Fibroblast of skin of right biceps (primary cell): ENCODE data around the gene BCL6.

Experiments
- DNase-seq: peaks from one replicate; pipeline ENCODE4 v3.0.0-alpha.2; 2013

Gene BCL6

GRCh38 chr3:187738331-187739093, 6.8 kb downstream of the BCL6 start:
- peak; percentile 91 for DNase-seq

- DNase-seq: no peak
Observed at GRCh38 chr3:187738071-187738330, 7.3 kb downstream of the BCL6 start.

- peak; percentile 77 for DNase-seq
Observed at GRCh38 chr3:187737368-187738070, 7.7 kb downstream of the BCL6 start.

- DNase-seq: no peak
Observed at GRCh38 chr3:187737006-187737367, 8.3 kb downstream of the BCL6 start.

- peak; percentile 52 for DNase-seq
Observed at GRCh38 chr3:187736418-187736871, 8.8 kb downstream of the BCL6 start.

- DNase-seq: peak; percentile 61
Observed at GRCh38 chr3:187735837-187736236, 9.4 kb downstream of the BCL6 start.

GRCh38 chr3:187735383-187735782, 9.9 kb downstream of the BCL6 start:
- no peak for DNase-seq

GRCh38 chr3:187734841-187735240, 10.4 kb downstream of the BCL6 start:
- no peak for DNase-seq

GRCh38 chr3:187733371-187733770, 11.9 kb downstream of the BCL6 start:
- no peak for DNase-seq

GRCh38 chr3:187729598-187729997, 15.7 kb downstream of the BCL6 start:
- DNase-seq: no peak

- no peak for DNase-seq
Observed at GRCh38 chr3:187728940-187729583, 16.2 kb downstream of the BCL6 start.

- no peak for DNase-seq
Observed at GRCh38 chr3:187728248-187728647, 17.0 kb downstream of the BCL6 start.

- no peak for DNase-seq
Observed at GRCh38 chr3:187726564-187726963, 18.7 kb downstream of the BCL6 start.

- no peak for DNase-seq
Observed at GRCh38 chr3:187725653-187726370, 19.5 kb downstream of the BCL6 start.

- no peak for DNase-seq
Observed at GRCh38 chr3:187725224-187725623, 20.0 kb downstream of the BCL6 start.

- DNase-seq: no peak
Observed at GRCh38 chr3:187722206-187722612, 23.1 kb downstream of the BCL6 start.

GRCh38 chr3:187721055-187721454, 24.2 kb downstream of the BCL6 start:
- DNase-seq: no peak

GRCh38 chr3:187720337-187720670, 25.0 kb downstream of the BCL6 start:
- no peak for DNase-seq

- DNase-seq: no peak
Observed at GRCh38 chr3:187719628-187720336, 25.5 kb downstream of the BCL6 start.

- DNase-seq: no peak
Observed at GRCh38 chr3:187718802-187719201, 26.5 kb downstream of the BCL6 start.

GRCh38 chr3:187717572-187717971, 27.7 kb downstream of the BCL6 start:
- DNase-seq: peak; percentile 30

GRCh38 chr3:187714404-187714979, 30.8 kb downstream of the BCL6 start:
- peak; percentile 70 for DNase-seq

GRCh38 chr3:187713504-187713903, 31.8 kb downstream of the BCL6 start:
- DNase-seq: peak; percentile 55
